GM12878 (cell line): ENCODE measurements around the gene FCHSD2. TPM values are rescaled to one million over a fixed set of nuclear protein-coding genes. Genes with fewer than 3 reads are reported as not detected.
A peak's percentile ranks its signal among the peaks of the same experiment; 100 is the strongest.

Experiments used
- BHLHE40 ChIP-seq, 2 experiments: fragments of 450-650 bp in 1 of 2; IDR thresholded peaks; 2 replicates each; pipeline ENCODE4 v1.6.1; 2011 to 2017; ENCODE audit warnings: low read depth in 2 of 2, borderline replicate concordance in 1 of 2, improper control_type of control experiment in 1 of 2, low read length in 1 of 2, mild to moderate bottlenecking in 1 of 2
- CREM ChIP-seq: IDR thresholded peaks from 2 replicates; pipeline ENCODE4 v1.6.1; 2014; ENCODE audit warnings: antibody characterized with exemption, low read depth
- EED ChIP-seq: sonication (generic); IDR thresholded peaks from 2 replicates; pipeline ENCODE4 v1.6.1; 2016; ENCODE audit warnings: antibody characterized with exemption, low read depth
- EGR1 ChIP-seq, 2 experiments: IDR thresholded peaks; 1 replicate in 1 of 2; 2 replicates in 1 of 2; pipeline ENCODE4 v1.6.1; 2011 to 2012; ENCODE audit warnings: low read depth in 2 of 2, low read length in 2 of 2, borderline replicate concordance in 1 of 2, mild to moderate bottlenecking in 1 of 2, moderate library complexity in 1 of 2
- FOS ChIP-seq: IDR thresholded peaks from 3 replicates; pipeline ENCODE4 v1.6.1; 2011; ENCODE audit warnings: borderline replicate concordance; ENCODE audit not compliant: insufficient read length; ENCODE audit errors: extremely low read depth
- IKZF2 ChIP-seq, 2 experiments: fragments of 450-650 bp; IDR thresholded peaks; 2 replicates each; pipeline ENCODE4 v1.6.1; 2017; ENCODE audit warnings: mild to moderate bottlenecking in 2 of 2, moderate library complexity in 2 of 2
- IRF4 ChIP-seq: IDR thresholded peaks from 2 replicates; pipeline ENCODE4 v1.6.1; 2011; ENCODE audit warnings: low read depth, low read length
- KLF5 ChIP-seq: fragments of 450-650 bp; IDR thresholded peaks from 2 replicates; pipeline ENCODE4 v1.6.1; 2014; ENCODE audit warnings: mild to moderate bottlenecking; ENCODE audit not compliant: partially characterized antibody
- MEF2A ChIP-seq: IDR thresholded peaks from 2 replicates; pipeline ENCODE4 v1.6.1; 2011; ENCODE audit warnings: low read depth, mild to moderate bottlenecking, low read length, moderate library complexity; ENCODE audit not compliant: insufficient read depth
- MYC ChIP-seq: IDR thresholded peaks from 2 replicates; pipeline ENCODE4 v1.6.1; 2011; ENCODE audit warnings: mild to moderate bottlenecking, low read length, moderate library complexity, inconsistent platforms; ENCODE audit not compliant: insufficient read depth, insufficient replicate concordance, insufficient read length, severe bottlenecking
- NRF1 ChIP-seq: conservative IDR thresholded peaks from 2 replicates; pipeline ENCODE4 v1.6.1; 2011; ENCODE audit warnings: mild to moderate bottlenecking, low read depth, low read length, improper control_type of control experiment
- POU2F2 ChIP-seq: IDR thresholded peaks from 3 replicates; pipeline ENCODE4 v1.6.1; 2011; ENCODE audit warnings: low read depth, mild to moderate bottlenecking, low read length, borderline replicate concordance
- RAD21 ChIP-seq: IDR thresholded peaks from 2 replicates; pipeline ENCODE4 v1.6.1; 2011; ENCODE audit warnings: mild to moderate bottlenecking, low read depth, low read length, moderate library complexity; ENCODE audit not compliant: insufficient read depth
- SMARCA5 ChIP-seq: fragments of 450-650 bp; IDR thresholded peaks from 2 replicates; pipeline ENCODE4 v1.6.1; 2017; ENCODE audit warnings: mild to moderate bottlenecking
- SREBF1 ChIP-seq: IDR thresholded peaks from 2 replicates; pipeline ENCODE4 v1.6.1; 2012; ENCODE audit warnings: mild to moderate bottlenecking, low read length
- TARDBP ChIP-seq: IDR thresholded peaks from 2 replicates; pipeline ENCODE4 v1.6.1; 2016; ENCODE audit warnings: borderline replicate concordance
- TCF12 ChIP-seq: IDR thresholded peaks from 2 replicates; pipeline ENCODE4 v1.6.1; 2011; ENCODE audit warnings: low read depth, mild to moderate bottlenecking, low read length
- ZNF384 ChIP-seq: IDR thresholded peaks from 2 replicates; pipeline ENCODE4 v1.6.1; 2012; ENCODE audit warnings: low read depth, mild to moderate bottlenecking, low read length, improper control_type of control experiment, borderline replicate concordance
- polyA plus RNA-seq, 11 experiments: library from polyadenylated mRNA; depleted of rRNA in 4 of 11; unstranded in 6 of 11; stranded (reverse) in 5 of 11; fragments of >200 nt; fragmentation: Nextera tagmentation in 4 of 11; fragmentation: Illumina TruSeq in 1 of 11; extraction: Ambion mirVana in 4 of 11; extraction: Trizol in 1 of 11; gene quantifications; 1 replicate in 1 of 11; 2 replicates in 10 of 11; pipeline versions ENCODE4 v1.2.1 to v1.2.3, GENCODE V29; 2011 to 2016; ENCODE audit warnings: inconsistent platforms in 2 of 11, missing spikeins in 2 of 11, low read depth in 1 of 11
- total RNA-seq, 4 experiments: library from RNA; depleted of rRNA in 3 of 4; stranded (reverse); fragments of >200 nt in 3 of 4; fragmentation: Illumina TruSeq in 1 of 4; extraction: Trizol in 1 of 4; gene quantifications; 2 replicates each; pipeline versions ENCODE4 v1.2.1 to v1.2.3, GENCODE V29; 2013 to 2021
- TF ChIP-seq, protein P1 (sequence below): fragments of 450-650 bp; IDR thresholded peaks from 2 replicates; pipeline ENCODE4 v1.6.1; 2017; ENCODE audit warnings: mild to moderate bottlenecking, moderate library complexity
- TF ChIP-seq, protein P2 (sequence below): IDR thresholded peaks from 2 replicates; pipeline ENCODE4 v1.6.1; 2012; ENCODE audit warnings: mild to moderate bottlenecking, low read depth, low read length
- TF ChIP-seq, protein P3 (sequence below): IDR thresholded peaks from 2 replicates; pipeline ENCODE4 v1.6.1; 2011; ENCODE audit warnings: borderline replicate concordance, low read depth, mild to moderate bottlenecking, moderate library complexity, low read length; ENCODE audit not compliant: insufficient read depth, poor library complexity, severe bottlenecking

The FCHSD2 gene
- total and polyA plus RNA-seq, 10 of the 15 experiments (the other 5 are each of a cell fraction or from before 2014, with no cell fraction given), result 13.2 to 89.8 (median 47.8) TPM

DNA sequence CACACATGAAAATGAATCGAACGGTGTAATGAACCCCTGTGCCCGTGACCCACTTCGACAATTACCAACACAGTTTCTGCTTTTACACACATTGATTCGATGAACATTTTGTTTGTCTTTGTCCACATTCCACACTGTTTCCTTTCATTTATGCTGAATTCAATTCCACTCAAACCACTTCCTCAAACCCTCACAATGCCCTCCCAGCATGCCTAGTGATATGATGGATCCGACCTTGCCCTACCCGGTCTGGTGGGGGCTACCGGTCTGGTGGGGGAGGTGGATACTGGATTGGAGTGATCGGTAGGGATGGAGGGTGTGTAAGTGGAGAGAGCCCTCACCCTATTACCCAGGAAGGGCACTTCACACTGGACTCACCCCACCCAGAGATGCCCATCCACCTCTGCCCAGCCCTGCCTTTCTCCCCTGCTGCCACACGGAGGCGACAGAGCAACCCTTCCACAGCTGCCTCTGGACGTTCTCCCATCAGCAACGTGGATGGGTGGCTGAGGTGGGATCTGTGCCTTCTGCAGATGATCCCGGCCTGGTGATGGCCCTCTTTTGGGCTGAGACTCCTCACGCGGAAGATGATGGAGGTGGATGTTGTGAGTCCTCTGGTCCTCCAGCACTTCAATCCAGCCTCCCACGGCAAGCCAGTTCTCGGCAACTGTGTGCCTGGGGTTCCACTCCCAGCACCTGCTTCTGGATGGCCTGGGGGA is 43.0 kb upstream of the FCHSD2 start (continued):
- TF ChIP-seq IKZF2 (IDR thresholded peaks at IDR 0.05) (peak; percentile 12 to 24; a peak in 1 of 4 replicates), ZNF384 (no peak), TCF12 (peak; percentile 32; the same call in 1 of the 2 replicates), MEF2A (no peak), EGR1 (IDR thresholded peaks at IDR 0.05; ENCODE audit: borderline replicate concordance in 1 of 2, low read depth in 2 of 2, low read length in 2 of 2) (no peak), SREBF1 (no peak), POU2F2 (no peak), MYC (peak; percentile 19), BHLHE40 (IDR thresholded peaks at IDR 0.05; ENCODE audit: borderline replicate concordance in 1 of 2, low read depth in 2 of 2, low read length in 1 of 2) (no peak), NRF1 (no peak), FOS (no peak), TARDBP (no peak), KLF5 (no peak), IRF4 (0 out of 2 replicates have a peak, but pooled peaks have one; percentile 33), RAD21 (peak; percentile 82), SMARCA5 (peak; percentile 56; the same call in 1 of the 2 replicates), EED (no peak), CREM (no peak)
- TF ChIP-seq, protein P1, sequence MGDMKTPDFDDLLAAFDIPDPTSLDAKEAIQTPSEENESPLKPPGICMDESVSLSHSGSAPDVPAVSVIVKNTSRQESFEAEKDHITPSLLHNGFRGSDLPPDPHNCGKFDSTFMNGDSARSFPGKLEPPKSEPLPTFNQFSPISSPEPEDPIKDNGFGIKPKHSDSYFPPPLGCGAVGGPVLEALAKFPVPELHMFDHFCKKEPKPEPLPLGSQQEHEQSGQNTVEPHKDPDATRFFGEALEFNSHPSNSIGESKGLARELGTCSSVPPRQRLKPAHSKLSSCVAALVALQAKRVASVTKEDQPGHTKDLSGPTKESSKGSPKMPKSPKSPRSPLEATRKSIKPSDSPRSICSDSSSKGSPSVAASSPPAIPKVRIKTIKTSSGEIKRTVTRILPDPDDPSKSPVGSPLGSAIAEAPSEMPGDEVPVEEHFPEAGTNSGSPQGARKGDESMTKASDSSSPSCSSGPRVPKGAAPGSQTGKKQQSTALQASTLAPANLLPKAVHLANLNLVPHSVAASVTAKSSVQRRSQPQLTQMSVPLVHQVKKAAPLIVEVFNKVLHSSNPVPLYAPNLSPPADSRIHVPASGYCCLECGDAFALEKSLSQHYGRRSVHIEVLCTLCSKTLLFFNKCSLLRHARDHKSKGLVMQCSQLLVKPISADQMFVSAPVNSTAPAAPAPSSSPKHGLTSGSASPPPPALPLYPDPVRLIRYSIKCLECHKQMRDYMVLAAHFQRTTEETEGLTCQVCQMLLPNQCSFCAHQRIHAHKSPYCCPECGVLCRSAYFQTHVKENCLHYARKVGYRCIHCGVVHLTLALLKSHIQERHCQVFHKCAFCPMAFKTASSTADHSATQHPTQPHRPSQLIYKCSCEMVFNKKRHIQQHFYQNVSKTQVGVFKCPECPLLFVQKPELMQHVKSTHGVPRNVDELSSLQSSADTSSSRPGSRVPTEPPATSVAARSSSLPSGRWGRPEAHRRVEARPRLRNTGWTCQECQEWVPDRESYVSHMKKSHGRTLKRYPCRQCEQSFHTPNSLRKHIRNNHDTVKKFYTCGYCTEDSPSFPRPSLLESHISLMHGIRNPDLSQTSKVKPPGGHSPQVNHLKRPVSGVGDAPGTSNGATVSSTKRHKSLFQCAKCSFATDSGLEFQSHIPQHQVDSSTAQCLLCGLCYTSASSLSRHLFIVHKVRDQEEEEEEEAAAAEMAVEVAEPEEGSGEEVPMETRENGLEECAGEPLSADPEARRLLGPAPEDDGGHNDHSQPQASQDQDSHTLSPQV, result no peak
- TF ChIP-seq, protein P2, sequence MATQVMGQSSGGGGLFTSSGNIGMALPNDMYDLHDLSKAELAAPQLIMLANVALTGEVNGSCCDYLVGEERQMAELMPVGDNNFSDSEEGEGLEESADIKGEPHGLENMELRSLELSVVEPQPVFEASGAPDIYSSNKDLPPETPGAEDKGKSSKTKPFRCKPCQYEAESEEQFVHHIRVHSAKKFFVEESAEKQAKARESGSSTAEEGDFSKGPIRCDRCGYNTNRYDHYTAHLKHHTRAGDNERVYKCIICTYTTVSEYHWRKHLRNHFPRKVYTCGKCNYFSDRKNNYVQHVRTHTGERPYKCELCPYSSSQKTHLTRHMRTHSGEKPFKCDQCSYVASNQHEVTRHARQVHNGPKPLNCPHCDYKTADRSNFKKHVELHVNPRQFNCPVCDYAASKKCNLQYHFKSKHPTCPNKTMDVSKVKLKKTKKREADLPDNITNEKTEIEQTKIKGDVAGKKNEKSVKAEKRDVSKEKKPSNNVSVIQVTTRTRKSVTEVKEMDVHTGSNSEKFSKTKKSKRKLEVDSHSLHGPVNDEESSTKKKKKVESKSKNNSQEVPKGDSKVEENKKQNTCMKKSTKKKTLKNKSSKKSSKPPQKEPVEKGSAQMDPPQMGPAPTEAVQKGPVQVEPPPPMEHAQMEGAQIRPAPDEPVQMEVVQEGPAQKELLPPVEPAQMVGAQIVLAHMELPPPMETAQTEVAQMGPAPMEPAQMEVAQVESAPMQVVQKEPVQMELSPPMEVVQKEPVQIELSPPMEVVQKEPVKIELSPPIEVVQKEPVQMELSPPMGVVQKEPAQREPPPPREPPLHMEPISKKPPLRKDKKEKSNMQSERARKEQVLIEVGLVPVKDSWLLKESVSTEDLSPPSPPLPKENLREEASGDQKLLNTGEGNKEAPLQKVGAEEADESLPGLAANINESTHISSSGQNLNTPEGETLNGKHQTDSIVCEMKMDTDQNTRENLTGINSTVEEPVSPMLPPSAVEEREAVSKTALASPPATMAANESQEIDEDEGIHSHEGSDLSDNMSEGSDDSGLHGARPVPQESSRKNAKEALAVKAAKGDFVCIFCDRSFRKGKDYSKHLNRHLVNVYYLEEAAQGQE, result no peak
- TF ChIP-seq, protein P3, sequence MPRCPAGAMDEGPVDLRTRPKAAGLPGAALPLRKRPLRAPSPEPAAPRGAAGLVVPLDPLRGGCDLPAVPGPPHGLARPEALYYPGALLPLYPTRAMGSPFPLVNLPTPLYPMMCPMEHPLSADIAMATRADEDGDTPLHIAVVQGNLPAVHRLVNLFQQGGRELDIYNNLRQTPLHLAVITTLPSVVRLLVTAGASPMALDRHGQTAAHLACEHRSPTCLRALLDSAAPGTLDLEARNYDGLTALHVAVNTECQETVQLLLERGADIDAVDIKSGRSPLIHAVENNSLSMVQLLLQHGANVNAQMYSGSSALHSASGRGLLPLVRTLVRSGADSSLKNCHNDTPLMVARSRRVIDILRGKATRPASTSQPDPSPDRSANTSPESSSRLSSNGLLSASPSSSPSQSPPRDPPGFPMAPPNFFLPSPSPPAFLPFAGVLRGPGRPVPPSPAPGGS, result no peak
